HG03103 (cell line): ENCODE data around the gene BCAS1.
"Not testable (repeated sequence)": the region's sequence is repeated elsewhere in the genome, so short reads cannot be mapped to it uniquely, and the experiment has no call there.

Experiments used
- ATAC-seq: cut with Tn5 transposase; IDR thresholded peaks from one replicate; pipeline ENCODE4 v1.9.1; 2021; ENCODE audit warnings: low read depth; ENCODE audit not compliant: unreplicated experiment

Gene BCAS1

DNA sequence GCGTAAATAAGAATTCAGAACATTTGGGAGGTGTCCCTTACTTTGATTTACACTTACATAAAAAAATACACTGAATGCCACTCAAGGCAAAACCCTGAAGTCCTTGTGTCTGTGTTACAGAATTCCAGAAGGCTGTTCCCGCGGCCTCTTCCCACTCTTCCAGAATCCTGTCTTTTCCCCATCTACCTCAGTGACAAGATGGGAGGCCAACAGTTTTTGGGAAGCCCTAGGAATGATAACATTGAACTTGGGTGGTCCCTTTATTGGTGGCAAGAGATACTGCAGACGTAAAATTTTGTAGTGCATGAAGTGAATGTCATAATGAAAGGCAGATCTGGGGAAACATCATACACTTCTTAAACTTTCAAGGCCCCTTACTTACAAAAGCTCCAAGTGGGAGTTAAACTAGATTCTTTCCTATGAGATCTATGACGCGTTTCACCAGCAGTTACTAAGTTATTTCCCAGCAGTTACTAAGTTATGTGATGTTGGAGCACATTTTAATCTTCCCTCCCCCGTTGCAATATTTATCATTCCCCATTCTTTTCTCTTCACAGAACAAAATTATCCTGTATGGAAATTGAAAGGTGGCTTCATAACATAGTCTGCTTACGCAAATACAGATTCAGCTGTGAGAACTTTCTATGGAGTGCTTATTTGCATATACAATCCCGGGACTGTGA, 79.5 kb downstream of the BCAS1 start:
- ATAC-seq = no peak

DNA sequence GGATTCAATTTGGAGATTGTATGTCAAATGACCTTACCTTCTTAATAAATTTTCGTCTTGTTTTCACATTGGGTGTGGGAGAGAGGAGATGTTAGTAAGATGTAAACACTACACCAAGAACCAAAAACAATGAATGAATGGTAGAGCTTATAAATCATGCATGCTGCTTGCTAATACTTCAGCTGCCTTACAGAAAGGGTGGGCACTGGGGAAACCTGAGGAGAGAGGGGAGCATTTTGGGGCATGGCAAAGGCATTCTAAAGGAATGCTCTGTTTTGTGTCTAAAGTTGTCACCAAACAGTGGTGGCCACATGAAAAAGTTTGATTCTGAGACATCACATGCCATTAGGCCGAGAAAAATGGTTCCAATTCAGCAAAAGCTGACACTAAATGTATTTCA, 80.4 kb downstream of the BCAS1 start:
- no peak for ATAC-seq

DNA sequence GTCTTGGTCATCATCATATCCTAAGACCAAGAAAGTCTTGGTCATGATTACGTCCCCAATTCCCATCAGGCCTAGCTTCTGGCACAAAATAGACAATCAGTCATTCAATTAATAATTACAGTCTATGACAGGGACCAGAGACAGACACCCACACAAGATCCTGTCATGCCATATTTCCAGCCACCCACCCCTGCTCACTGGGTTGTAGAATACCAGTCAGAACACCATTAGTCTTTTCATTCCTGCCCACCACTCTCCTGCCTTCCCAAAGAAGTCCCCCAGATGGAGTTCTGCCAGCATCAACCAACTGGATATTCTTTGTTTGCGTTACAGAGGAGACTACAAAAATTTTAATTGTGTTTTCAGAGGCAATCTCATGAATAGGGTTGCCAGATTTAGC, 81.0 kb downstream of the BCAS1 start:
- no peak for ATAC-seq

DNA sequence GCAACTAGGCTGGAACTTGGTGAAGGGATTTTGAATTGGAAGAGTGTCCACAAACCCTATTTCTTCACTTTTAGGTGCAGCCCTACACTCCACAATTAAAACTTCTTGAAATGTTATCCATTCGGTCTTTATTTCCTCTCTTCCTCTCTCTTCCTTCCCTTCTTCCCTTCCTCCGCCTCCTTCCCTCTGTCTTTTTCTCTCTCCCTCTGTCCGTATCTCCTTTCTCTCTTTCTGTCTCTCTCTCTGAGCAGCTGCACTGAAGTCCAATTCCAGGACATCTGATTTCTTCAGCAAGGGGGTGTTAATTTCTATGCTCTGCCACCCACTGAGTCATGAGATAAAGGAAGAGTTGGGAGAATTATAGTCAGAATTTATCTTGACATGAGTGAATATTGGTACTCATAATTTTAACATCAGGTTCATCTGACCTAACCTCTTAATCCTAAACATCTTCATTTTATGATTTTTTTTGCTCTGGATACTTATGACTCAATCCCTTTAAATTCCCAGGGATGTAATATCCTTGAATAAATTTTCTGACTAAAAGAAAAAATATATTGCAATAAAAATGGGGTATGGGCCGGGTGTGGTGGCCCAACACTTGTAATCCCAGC, 84.2 kb downstream of the BCAS1 start:
- no peak for ATAC-seq

DNA sequence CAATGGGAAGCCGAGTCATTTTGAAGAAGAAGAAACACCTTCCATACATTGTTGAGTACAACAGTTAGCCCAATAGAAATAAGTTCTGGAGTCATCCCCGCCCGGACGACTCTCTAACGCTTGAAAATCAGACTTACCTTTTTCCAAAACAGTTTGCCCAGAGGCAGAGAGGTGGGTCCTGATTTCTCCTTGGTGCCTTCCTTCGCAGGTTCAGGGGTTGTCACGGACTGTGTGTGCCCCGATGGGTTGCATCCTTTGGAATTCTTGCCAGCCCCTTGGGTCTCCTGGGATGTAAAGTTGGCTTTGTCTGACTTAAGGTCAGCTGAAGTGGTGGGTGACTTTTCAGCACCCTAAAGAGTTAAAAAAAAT, 85.3 kb downstream of the BCAS1 start:
- no peak for ATAC-seq

DNA sequence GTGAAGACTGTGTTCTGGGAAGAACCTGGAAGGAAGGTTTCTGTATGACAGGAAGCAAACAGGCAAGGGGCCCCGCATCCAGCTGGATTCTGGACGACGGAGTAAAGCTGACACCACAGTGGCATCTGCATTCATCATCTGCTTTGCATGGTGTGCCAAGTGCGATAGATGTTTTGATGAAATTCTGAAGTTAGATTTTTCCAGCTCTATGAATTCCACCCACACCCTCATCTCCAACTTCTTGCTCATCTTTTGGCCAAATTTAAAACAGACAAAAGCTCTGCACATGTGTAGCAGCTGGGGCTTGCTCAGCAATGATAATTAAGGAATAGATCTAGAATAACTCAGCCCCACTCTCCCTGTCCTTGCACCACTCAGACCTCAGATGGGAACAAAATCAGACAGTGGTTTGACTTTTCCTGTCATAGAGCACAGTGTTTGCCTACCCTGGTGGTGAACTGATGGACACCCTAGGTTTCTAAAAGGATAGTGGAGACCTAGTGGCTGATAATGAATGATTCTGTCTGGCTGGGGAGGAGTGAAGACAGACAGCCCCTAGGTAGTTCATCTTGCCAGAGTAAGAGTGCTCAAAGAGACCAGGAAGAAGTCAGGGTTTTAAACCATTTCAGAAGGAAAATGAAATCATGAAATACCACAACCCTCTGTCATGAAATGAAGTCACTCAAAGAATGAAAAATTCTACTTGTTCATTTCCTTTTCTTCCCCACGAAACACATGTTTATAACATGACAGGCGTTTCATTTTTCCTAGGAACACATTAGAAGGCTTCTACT, 85.8 kb downstream of the BCAS1 start:
- no peak for ATAC-seq

DNA sequence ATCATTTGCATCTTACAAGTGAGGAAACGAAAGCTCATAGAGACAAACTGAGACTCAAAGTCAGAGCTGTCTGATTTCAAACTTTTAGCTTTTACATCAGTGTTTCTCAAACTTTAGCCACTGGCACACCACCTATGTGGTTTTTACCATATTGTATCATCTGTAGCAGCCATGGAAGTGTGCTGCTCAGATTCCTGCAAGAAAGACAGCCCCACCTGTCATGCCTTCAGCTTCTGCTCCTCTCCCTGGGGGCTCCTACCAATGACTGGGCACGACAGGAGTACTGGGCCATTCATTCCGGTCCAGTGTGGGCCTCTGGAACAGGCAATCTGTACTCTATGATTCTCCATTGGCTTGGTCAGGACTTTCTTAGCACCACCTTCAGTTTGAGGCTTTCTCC, 87.0 kb downstream of the BCAS1 start:
- no peak for ATAC-seq

DNA sequence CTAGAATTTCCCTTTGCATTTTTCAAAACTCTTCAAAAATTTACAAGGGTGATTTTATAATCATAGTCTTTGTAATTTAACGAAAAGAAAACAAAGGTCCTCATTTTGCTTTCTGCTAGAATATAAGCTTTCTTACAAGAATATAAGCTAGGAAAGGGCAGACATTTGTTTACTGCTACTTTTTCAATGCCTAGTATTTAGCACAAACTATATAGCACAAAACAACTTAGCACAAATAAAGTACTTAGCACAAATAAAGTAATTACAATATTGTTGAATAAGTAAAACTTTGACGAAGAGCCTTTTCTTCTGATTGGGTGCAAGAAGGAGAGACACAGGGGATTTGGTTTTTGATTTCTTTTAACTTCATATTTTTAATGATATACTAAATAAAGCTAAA, 87.8 kb downstream of the BCAS1 start:
- no peak for ATAC-seq

DNA sequence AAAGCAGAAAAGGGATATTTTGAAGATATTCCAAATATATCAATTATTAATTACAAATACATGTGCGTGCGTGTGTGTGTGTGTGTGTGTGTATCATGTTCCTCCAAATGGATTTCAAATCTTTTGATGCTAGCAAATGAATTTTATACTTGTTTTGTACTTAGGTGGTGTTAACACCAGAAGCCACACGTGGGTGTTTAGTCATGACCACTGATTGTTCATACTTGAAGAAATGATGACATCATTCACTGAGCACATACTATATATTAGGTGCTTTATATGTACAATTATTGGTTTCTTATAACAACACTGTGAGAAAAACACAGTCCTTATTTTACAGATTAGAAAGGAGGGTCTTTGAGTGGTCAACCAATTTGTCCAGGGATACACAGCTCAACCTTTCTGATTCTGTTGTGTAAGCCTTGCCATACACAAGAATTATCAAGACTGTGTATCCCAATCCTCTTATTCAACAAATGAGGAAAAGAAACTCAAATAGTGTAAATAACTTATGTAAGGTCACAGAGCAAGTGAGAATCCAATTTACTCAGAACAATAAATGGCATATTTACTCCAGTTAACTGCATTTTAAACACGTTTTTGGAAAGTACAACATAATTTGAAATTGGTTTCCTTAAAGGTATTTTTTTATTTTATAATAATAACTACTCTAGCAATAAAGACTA, 88.5 kb downstream of the BCAS1 start:
- no peak for ATAC-seq

DNA sequence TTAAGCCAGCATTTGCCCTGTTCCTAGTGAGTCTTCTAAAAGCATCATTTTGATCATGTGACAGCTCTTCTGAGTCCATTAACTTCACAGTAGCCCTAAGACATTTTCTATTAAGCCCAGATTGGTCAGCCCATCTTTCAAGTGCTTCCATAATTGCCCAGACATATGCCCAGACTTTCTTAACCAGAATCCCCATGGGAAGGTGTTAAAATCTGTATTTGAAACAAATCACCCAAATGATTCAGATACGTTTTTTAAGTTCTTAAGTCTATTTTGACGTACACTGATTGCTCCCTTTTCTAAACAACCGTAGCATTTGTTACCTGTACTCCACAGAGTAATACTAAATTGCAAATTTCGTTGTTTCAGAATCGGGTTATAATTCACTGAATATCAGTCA, 89.3 kb downstream of the BCAS1 start:
- ATAC-seq = no peak

DNA sequence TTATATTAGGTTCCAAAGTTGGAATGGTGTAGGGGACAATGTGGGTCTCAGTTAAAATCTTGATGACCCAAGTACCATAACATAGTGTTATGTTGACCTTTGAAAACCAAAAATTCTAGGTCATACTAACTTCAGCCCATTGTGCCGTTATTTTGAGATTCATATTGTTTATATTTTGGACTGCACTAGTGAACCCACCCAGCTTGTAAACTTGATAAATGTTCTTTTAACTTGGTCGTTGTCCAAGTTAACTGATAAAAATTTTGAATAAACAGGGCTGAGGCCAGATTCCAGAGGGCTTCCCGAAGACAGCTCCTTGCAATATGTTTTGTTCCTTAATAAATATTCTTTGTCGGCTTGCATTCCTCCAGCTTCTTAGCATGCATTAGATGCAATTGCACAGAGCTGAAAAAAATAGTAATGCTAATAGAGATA, 90.3 kb downstream of the BCAS1 start:
- ATAC-seq = no peak

DNA sequence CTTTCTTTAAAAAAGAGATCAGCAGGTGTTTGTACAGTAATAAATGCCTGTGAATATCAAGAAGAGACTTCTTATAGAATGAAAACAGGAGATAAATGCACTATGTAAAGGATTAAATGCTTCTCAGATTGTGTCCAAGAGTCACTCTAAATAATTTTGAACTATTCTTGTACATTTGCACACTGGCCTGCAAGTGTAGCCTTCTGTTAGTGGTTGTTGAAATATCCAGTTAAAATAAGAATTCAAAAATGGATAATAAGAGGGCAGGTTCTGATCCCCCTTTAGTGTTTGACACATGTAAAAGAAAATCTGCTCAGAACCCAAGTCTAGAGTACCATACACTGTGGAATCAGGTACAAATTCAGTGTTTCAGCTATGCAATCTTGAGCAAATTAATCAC, 91.9 kb downstream of the BCAS1 start:
- no peak for ATAC-seq

DNA sequence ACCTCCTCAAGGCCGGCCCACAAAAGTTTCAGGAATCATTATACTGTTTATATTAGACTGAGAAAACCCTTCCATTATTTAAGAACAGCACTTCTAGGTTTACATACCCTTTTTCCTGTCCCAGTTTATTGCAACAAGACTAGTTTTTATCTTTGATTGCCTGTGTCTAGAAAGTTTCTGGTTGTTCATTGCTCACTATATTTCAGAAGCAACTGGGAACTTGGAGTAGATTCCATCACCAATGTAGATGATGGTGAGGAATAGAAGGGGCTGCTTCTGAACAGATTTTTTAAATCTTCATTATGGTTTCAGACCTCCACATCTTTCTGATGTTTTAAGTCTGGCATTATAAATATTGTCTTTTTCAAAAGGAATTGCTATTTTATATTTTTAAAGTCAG, 93.0 kb downstream of the BCAS1 start:
- no peak for ATAC-seq

DNA sequence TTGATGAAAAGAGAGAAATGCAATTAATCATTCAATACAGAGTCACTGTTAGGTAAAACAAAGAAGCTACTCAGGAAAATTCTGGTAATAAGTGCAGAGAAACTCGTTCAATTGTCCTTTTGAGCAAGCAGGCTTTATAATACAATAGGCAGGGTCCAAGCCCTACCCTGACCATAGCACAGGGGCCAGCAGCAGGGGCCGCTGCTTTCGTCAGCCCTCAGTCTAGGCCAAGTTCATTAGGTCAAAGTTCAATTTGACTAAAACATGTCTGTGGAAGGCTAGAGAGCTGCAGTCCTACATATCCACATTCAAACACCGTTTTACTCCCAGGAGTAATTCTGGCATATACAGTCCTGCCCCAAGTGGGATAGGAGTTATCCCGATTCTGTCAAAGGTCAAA, 94.6 kb downstream of the BCAS1 start:
- ATAC-seq = no peak

DNA sequence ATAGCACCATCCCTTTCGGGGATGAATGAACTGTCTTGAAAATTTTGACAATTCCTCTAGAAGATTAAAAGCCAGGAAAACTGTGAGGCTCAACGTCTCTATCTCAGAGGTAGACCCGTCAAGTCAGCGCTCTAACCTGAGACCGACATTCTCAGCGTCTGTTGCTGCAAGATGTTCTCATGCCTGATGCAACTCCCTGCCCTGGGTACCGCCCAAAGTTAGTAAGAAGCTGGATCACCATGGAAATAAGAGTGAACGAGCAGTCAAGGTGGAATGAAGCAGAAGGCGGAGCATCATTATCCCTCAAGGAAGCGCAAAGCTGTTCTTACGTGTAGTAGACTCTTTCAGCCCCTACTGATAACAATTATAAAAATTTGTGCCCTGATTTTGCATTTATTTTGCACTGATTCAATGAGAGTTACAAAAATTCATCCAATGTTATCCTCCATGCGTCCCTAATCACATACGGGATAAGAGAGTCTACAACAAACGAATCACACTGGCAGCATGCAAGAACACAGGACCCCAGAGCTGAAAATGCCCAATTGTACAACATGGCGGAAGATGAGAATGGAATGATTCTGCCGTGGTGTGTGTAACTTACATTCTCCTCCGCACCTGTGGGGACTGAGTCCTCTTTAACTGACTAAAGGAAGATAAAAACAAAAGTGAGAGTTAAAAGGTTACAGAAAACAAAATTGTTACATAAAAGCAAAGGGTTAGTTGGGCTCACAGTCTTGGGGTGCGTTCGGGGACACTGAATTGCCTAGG, 95.4 kb downstream of the BCAS1 start:
- no peak for ATAC-seq

DNA sequence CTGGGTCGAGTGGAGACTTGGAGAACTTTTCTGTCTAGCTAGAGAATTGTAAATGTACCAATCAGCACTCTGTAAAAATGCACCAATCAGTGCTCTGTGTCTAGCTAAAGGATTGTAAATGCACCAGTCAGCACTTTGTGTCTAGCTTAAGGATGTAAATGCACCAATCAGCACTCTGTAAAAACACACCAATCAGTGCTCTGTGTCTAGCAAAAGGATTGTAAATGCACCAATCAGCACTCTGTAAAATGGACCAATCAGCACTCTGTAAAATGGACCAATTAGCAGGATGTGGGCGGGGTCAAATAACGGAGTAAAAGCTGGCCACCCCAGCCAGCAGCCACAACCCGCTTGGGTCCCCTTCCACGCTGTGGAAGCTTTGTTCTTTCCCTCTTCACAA, 96.5 kb downstream of the BCAS1 start:
- ATAC-seq = not testable (repeated sequence)

DNA sequence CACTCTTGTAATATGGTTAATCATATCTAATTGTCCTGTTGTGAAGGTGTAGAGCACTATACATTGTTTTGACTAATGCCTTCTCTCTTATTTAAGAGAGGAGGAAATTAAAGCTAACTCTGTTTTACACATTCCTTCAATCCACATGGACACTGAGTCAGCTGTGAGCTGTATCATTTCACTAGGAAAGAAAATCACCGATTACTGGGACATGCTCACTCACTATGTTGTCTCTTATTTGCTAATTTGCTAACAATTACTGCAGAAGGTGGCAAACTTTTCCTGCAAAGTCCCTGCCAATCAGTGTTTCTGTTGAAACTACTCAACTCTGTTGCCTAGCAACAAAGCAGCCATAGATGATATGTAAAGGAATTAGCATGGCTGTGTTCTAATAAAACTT, 98.2 kb downstream of the BCAS1 start:
- ATAC-seq = no peak

DNA sequence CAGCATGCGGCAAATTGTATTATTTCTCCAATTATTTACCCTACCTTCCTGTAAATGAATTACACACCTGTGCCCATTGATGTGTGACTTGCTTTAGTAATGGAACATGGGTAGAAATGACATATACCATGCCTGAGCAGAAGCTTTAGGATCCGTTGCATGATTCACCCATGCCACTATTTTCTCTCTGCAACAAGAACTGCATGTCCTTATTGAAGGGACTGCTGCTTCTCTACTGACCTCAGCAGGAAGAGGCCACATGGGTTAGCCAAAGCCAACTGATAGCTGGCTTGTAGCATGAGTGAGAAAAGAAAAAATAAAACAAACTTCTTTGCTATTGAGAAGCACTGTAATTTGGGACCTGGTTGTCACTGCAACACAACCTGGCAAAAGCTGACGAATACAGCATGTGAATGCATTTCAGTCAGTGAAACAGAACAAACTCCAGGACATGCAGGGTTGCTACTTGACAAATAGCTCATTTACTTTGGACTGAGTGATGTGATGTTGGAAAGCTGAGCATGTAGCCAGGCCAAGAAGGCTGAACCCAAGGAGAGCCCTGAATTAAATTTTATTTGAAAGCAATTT, 99.2 kb downstream of the BCAS1 start:
- no peak for ATAC-seq

DNA sequence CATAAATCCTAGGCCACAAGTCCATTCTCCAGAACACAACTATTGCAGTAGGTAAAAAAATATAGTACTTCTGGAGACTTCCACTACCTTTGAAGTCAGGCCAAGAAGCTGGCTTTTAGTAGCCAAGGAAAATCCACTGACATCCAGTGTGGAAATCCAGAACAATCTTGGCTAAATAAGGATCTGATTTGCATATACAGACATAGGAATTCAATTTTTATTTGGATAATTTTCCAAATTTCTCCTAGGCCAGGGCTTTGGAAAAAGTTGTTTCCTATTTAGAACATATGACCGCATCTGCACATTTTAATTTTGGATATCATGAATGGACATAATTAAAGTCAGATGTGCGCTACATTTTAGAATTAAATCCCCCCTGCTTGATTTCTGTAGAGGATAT, 100.2 kb downstream of the BCAS1 start:
- ATAC-seq = no peak

DNA sequence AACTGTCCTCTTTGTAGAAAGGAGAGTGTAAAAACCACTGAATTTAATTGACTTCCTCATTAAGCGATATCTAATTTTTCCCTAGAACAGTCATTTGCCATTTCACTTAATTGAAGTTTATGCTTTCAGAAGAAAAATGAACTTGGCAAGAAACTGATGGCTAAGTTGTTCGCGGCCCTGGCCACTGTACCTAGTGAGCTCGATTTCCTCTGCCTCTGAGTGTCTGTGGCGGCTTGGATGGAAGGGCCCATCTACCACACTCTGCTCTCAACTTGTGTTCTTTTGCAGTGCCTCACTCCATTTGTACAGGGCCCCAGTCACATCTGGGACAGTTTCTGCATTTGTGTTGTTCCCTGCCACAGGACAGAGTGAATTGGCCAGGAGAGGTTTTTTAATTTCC, 102.9 kb downstream of the BCAS1 start:
- ATAC-seq = no peak
